Measurements from ENCODE around the gene ITGAL.

The ITGAL gene

GRCh38 chr16:30569746-30570635 lies 97.4 kb downstream of the ITGAL start:
- DNase-seq: no peak

DNA sequence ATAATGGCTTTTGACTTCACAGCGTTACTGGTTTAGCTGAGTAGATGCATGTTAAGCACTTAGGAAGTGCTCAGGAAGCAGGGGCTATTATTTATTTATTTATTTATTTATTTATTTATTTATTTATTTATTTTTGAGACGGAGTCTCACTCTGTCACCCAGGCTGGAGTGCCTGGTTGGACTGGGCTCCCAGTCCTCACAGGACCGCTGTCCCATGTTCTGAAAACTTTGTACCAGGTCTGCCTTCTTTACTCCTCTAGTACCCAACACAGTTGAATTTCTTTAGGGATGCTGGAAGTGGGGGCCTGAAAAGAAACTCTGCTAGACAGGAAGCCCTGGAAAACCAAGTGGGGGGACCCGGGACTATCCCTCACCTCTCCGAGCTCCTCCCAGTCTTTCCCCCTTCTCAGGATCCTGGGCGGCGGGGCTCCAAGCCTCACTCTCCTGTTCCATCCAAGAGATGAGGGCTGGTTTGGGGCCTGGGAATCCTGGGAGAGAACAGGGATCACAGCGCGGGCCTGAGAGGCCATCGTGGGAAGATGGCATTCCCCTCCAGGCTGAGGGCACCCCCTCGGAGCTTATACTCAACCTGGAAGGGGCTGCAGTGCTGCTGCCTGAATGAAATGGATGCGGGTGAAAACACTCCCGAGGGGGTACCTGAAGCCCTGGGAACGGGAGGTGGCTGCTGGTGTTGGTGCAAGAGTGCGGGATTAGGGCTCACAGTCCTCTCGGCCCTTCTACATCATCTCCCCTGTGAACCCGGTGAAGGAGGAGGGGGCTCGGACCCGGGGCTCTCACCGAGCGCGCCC lies 98.3 kb downstream of the ITGAL start:
- peak; percentile 42 for DNase-seq

- peak; percentile 92 for DNase-seq
These were observed 99.1 kb downstream of the ITGAL start, which contains the start of gene ZNF688 for GRCh38 chr16:30571445-30572322. Gene ZNF688, minus strand, starts transcription at chr16:30571714. Its CDS starts 85 bp downstream, at chr16:30571629.

Data from DMS53 (cell line).